Measurements from ENCODE around the gene CCNI.

DNA sequence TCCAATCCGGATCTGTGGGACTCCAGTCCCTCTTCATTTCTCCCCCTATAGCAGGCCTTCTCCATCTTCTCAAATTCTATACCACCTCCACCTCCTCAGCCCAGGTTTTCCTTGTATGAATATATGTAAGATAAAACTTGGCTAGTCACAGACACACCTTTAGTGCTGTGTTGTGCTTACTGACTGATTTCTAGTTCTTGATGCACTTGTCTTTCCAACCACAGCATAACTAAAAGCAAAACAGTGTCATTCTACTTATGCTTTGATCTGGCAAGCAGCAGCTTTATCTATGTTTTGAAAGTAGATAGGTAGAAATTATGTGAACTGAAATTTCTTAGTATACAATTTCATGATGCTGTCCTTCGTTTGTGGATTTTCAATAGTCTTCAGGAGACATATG lies 47.5 kb downstream of the CCNI start:
- no peak for TF ChIP-seq POLR2AphosphoS5 (IDR thresholded peaks at IDR 0.05; ENCODE audit: low read depth)
- TF ChIP-seq, protein P1, sequence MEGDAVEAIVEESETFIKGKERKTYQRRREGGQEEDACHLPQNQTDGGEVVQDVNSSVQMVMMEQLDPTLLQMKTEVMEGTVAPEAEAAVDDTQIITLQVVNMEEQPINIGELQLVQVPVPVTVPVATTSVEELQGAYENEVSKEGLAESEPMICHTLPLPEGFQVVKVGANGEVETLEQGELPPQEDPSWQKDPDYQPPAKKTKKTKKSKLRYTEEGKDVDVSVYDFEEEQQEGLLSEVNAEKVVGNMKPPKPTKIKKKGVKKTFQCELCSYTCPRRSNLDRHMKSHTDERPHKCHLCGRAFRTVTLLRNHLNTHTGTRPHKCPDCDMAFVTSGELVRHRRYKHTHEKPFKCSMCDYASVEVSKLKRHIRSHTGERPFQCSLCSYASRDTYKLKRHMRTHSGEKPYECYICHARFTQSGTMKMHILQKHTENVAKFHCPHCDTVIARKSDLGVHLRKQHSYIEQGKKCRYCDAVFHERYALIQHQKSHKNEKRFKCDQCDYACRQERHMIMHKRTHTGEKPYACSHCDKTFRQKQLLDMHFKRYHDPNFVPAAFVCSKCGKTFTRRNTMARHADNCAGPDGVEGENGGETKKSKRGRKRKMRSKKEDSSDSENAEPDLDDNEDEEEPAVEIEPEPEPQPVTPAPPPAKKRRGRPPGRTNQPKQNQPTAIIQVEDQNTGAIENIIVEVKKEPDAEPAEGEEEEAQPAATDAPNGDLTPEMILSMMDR (IDR thresholded peaks at IDR 0.05; ENCODE audit: insufficient read depth, low read length) = no peak
- TF ChIP-seq, protein P2, sequence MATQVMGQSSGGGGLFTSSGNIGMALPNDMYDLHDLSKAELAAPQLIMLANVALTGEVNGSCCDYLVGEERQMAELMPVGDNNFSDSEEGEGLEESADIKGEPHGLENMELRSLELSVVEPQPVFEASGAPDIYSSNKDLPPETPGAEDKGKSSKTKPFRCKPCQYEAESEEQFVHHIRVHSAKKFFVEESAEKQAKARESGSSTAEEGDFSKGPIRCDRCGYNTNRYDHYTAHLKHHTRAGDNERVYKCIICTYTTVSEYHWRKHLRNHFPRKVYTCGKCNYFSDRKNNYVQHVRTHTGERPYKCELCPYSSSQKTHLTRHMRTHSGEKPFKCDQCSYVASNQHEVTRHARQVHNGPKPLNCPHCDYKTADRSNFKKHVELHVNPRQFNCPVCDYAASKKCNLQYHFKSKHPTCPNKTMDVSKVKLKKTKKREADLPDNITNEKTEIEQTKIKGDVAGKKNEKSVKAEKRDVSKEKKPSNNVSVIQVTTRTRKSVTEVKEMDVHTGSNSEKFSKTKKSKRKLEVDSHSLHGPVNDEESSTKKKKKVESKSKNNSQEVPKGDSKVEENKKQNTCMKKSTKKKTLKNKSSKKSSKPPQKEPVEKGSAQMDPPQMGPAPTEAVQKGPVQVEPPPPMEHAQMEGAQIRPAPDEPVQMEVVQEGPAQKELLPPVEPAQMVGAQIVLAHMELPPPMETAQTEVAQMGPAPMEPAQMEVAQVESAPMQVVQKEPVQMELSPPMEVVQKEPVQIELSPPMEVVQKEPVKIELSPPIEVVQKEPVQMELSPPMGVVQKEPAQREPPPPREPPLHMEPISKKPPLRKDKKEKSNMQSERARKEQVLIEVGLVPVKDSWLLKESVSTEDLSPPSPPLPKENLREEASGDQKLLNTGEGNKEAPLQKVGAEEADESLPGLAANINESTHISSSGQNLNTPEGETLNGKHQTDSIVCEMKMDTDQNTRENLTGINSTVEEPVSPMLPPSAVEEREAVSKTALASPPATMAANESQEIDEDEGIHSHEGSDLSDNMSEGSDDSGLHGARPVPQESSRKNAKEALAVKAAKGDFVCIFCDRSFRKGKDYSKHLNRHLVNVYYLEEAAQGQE (IDR thresholded peaks at IDR 0.05; ENCODE audit: insufficient replicate concordance, low read depth) = no peak
